ENCODE results near the gene NEDD8.

Gene NEDD8

GRCh38 chr14:24232121-24232644, at the start of gene NEDD8:
NEDD8 (minus strand) TSS chr14:24232367; CDS start chr14:24232267, 100 bp downstream.
- peak; percentile 84 for DNase-seq

DNA sequence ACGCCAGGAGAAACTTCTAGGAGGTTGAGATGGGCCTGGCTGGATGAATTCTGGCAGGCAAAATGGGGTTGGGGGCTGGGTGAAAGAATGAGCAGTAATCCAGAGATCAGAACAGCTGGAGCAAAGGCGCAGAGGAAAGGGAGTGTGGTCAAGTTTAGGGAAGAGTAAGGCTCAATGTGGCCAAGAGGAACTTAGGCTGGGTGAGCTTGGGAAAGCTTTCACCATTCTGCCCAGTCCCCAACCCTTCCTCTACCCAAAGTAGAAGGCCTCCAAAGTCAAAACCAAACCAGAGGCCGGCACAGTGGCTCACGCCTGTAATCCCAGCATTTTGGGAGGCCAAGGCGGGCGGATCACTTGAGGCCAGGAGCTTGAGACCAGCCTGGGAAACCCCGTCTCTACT, 49.5 kb upstream of the NEDD8 start:
- DNase-seq, result no peak

DNA sequence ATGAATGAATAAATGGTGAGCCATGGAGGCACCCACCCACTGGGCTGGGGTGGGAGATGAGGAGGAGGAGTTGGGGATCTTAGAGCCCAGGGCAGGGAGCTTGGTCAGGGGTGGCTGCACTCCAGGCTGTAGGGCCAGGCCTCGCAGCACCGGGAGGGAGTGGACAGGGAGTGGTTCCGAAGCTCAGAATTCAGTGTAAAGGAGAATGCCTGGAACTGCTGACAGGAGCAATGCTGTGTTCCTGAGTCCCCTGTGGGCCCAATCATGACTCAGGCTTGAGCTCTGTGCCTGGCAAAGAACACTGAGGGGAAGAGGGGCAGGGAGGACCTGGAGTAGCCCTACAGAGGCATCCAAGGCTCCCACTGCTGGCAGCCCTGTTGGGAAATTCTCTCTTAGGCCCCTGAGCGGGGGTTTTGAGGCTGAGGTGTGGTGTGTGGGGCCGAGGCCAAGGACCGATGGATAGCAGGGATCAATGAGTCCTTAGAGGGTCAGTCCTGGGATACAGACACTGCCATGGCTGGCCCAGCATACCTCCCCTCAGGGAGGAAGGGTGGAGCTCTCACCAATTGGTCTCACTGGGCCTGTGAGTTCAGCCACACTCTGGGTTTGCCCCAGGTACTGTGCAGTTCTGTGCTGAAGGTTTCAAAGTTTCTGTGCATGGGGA, 48.8 kb upstream of the NEDD8 start:
- no peak for DNase-seq

GRCh38 chr14:24279301-24280186, 47.4 kb upstream of the NEDD8 start:
- peak; percentile 20 for DNase-seq

DNA sequence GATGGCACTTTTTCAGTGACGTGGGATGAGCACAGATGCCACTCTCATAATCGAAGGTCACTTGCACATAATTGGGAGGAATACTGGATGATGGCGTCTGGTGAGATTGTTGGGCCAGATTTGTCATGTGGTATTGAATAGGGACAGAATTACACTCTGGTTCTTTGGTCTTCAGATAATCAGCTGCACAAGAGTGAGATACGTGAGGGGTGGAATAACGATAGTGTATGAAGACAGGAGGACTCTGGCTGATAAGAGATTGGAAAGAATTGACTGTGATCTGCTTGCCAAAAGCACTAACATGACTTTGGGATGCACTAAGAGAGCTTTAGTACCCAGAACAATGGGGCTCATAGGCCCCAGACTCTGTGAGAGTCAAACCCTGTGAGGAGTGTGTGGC, 46.3 kb upstream of the NEDD8 start:
- DNase-seq, result no peak

DNA sequence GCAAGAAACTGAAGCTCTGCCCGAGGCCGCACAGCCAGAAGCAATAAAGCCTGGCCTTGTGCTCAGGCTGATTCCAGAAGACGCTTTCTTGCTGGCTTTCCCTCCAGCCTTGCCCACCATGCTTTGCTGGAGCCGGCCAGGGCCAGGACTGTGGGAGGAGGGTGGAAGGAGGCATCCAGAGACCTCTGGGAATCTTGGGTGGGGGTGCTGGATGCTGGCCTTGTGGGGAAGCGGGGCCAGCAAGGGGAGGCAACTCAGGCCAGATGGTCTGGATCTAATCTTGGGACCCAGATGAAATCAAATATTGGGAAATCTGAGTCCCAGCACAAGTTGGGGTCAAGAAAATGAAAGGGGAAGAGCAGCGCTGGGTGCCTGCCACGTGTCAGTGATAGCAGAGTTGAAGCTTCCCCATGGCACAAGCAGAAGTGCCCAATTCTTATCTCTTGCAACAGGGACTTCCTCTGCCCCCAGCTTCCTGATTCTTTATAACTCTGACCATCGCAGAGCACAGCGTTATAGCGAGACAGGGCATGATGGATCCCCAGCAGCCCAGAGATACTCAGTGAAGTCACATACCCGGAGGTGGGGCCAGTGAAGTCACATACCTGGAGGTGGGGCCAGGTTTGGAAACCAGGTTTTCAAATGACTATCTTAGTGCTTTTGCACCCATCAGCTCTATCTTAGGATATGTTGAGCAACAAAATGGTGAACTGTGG, 45.6 kb upstream of the NEDD8 start:
- DNase-seq, result no peak

GRCh38 chr14:24277071-24277470, 44.9 kb upstream of the NEDD8 start:
- no peak for DNase-seq

DNA sequence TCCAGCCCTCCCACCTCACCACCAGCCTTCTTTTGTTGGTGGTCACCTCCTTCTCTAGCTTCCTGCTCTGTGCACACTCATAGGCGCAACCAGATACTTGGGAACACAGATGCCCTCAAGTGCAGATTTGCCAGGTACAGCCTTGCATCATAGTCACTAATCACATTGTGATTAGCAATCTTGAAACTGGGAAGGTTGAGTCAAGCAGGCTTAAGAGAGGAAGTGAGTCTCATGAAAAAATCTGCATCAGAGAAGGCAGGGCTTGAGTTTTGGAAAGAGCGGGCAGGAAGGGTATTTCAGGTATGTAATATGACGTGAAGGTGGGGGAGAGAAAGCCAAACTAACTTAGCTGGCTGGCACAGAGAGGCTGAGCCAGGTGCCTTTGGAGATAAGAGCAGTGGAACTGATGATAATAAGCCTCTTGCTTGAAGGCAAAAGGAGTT, 42.0 kb upstream of the NEDD8 start:
- no peak for DNase-seq

DNA sequence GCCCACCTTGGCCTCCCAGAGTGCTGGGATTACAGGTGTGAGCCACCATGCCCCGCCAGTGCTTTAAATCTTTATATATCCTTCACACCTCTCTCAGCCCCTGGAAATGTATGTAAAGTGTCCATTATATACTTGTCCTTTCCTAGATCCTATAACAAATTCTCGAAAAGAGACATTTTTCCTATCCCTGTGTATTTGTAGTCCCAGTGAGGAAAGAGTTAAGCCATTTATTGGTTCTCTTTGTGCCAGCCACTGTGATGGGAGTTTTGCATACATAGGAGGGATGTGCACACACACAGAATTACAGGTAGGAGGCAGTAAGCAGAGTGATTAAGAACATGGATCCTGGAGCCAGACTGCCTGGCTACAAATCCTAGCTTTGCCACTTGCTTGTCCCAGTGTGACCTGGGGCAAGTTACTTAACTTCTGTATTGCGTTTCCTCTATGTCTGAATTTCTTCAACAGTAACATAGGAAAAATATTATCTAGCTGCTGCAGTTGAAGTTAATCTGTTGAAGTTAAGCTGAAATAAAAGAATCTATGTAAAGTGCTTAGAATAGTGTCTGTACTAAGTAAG, 41.3 kb upstream of the NEDD8 start:
- no peak for DNase-seq

DNA sequence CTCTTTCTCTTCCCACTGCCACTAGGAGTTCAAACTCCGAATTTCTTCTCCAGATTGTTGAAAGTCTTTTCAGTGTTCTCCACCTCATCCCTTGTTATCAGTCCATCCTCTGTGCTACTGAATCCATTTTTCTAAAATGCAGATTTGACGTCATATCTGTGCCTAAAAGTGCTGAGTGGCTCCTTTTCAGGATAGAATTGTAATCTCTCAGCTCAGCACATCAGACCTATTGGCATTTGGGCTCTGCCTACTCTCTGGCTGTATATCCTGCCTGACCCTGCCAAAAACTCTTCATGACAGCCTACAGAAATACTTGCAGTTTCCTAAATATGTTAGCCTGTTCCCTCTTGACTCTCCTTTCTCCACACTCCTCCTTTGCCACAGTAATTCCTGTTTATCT, 40.3 kb upstream of the NEDD8 start:
- DNase-seq, result no peak

DNA sequence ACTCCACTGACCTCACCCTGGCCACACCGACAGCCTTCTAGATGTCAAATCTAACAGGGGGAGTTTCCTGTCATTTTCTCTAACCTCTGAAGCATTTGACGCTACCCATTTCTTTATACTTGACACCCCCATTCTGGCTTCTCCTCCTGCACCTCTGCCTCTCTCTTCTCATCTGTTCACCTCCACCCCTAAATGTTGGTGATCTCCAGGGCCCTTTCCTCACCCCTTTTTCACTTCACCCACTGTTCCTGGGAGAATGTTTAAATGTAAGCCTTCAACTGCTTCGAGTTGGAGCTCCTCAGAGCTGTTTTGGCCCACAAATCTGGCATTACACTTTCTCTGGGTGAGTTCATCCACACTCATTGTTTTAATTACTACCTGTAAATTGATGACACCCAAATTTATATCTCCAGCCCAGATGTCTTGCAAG, 39.7 kb upstream of the NEDD8 start:
- no peak for DNase-seq

- peak; percentile 92 for DNase-seq
Measured at GRCh38 chr14:24271134-24271833, 39.1 kb upstream of the NEDD8 start, which contains the start of gene RABGGTA. RABGGTA (minus strand) TSS chr14:24271597; CDS start chr14:24271115, 482 bp downstream.

DNA sequence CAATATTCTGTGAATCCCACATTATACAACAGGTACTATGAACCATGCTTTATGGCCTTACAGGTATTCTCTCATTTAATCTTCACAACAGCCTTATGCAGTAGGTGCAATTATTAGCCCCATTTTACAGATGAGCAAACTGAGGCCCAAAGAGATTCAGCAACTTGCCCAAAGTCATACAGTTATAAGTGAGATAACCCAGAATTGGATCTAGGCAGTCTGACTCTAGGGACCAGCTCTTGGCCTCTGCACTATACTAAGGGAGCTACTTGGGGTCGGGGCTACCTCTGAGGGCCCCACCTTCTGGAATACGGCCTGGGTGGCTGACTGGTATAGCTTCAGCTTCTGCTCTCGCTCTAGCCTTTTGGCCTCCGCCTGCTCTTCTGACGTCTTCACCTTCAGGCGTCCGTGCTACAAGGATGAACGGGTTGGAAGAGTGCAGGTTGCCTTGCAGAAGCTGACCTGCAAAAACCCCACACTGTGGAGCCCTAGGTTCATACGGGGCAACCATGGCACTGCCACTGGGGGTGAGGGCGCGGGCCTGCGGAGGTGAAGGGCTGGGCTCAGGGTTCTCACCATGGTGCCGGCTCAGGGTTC, 38.5 kb upstream of the NEDD8 start:
- DNase-seq, result no peak

- no peak for DNase-seq
Measured at GRCh38 chr14:24269910-24270536, 37.9 kb upstream of the NEDD8 start.

DNA sequence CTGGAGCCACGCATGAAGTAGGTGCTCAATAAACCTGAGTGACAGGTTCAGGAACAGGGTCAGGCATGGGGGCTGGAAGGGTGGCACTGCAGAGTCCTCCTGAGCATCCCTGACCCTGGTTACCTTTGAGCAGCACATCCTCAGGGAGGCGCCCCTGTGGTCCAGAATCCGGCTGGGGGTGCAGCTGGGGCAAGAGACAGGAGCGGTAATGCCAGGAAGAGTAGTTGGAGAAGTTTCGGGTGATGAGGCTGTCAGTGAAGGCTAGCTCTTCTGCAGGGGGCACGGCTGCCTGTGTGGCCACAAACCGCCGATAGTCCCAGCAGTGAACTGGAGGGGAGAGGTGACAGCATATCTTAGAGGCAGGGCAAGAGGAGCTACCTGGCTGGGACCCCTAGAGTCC, 37.2 kb upstream of the NEDD8 start:
- no peak for DNase-seq

GRCh38 chr14:24268225-24268624, 36.1 kb upstream of the NEDD8 start:
- no peak for DNase-seq

- DNase-seq, result no peak
Measured at GRCh38 chr14:24267516-24267915, 35.3 kb upstream of the NEDD8 start.

DNA sequence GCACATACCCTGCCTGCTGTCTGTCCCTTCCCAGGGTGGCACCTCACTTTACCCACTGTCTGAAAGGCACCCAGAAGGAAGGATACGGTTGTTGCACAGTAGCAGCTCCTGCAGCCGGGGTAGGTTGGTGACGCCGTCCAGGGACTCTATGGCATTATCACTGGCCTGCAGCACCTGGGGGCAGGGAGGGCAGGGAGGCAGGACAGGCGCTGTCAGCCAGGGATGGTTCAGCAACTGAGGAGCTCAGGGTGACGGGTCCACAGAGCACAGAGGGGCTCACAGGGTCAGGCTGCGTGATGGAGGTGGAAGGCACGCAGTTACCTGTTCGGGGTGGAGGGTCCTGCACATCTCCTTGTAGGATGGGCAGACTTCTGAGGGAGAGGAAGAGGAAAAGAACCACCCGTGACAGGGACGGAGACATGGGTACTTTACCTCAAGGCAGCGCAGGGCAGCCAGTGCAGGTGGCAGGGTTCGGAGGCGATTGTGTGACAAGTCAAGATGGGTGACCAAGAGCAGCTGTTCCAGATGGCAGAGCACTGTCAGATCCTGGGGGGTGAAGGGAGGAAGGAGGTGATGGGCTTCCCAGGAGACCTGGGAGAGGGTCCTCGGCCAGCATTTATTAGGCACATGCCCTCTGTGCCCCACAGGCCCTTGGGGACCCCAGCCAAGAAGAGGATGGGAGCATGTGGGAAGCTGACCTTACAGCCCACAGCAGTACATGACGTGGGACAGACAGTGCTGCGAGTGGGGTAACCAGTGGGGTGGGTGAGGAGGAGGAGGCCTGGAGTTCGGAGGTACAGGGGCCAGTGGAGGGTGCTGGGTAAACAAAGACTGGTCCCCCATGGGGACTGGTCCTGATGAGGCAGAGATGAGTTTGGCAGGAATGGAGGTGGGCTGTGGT, 34.4 kb upstream of the NEDD8 start:
- DNase-seq, result no peak

DNA sequence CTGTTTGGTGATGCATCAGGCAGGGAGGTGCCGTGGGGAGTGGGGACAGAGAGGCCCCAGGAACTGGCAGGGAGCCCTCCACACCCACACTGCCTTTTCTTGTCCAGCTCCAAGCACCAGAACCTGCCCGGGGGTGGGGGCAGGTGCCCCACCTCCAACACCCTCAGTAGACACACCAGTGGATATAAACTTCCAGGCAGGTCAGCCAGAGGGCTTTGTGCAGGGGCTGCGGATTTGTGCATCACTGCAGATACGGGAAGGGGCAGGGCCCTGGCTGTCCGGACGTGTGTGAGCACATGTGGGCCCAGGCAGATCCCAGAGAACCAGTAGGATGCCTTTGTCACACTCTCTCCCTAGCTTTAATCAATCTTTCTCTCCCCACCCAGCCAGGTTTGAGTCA, 32.1 kb upstream of the NEDD8 start:
- DNase-seq, result no peak

DNA sequence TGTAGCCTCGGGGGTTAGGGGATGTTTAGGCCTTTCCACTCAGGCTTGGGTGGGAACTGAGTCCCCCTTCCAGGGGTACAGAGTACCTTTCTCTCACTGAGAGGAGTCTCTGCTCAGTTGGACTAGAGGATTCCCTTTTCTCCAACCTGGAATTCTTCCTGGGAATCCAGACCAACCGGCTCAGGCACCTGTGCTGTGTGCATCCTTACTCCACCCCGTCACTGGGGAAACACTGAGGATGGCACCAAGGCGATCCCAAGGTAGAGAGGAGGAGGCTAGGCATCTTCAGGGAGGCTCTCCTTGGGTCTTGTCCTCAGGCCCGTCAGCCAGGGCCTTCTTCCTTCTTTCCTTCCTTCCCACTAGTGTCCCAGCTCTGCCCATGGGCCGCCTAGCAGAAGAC, 31.7 kb upstream of the NEDD8 start:
- no peak for DNase-seq
